HG02571 (cell line): ENCODE data around the gene CMTM3.
"Not testable (repeated sequence)": the region's sequence is repeated elsewhere in the genome, so short reads cannot be mapped to it uniquely, and the experiment has no call there.

Experiments used
- ATAC-seq: cut with Tn5 transposase; IDR thresholded peaks from one replicate; pipeline ENCODE4 v1.9.1; 2021; ENCODE audit warnings: mild to moderate bottlenecking, moderate library complexity; ENCODE audit not compliant: unreplicated experiment

Gene CMTM3

GRCh38 chr16:66658143-66658859 lies 53.8 kb downstream of the CMTM3 start:
- no peak for ATAC-seq

DNA sequence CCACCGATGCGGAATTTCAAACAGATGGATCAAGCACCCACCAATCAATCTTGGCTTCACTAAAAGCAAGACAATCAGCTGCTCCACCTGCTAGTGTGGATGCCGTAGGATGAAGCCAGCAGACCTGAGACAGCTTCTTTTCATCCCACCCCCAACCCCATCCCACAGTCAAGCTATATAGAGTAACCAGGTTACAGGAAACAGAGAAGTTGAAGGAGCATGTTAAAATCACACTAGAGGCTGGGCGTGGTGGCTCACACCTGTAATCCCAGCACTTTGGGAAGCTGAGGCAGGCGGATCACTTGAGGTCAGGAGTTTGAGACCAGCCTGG lies 54.3 kb downstream of the CMTM3 start:
- ATAC-seq: no peak

DNA sequence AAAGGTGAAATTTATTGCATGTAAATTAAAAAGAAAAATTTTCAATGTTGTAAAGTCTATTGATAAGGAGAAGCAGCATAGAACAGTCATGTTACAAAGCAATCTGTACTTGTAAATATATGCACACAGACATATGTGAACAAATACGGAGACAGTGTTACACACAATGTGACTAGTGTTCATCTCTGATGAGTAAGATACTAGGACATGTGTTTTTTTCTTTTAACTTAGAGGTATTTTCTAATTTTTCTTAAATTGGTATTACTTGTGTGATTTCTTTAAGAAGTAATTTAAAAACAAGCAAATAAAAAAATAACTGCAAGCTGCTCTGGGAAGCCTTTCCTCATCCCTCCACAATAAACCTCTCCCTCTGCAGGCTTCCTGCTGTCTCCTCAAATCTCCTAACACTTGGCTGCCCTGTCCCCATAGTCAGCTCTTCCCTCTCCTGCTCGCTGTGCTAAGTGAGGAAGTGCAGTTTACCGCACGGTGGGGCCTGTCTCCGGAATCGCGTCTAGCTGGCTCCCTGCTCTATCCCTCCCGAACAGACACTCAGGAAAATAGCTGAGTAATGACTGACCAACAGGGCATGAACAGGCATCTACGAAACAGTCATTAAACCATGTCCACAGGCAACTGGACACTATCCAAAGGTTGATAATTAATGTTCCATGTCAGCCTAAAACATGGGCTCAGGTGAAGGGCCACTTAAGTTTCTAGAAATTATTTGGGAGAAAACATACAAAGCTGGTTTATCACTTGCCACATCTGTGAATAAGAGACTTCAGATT lies 56.1 kb downstream of the CMTM3 start:
- ATAC-seq: no peak

GRCh38 chr16:66661210-66661560 lies 56.7 kb downstream of the CMTM3 start:
- no peak for ATAC-seq

DNA sequence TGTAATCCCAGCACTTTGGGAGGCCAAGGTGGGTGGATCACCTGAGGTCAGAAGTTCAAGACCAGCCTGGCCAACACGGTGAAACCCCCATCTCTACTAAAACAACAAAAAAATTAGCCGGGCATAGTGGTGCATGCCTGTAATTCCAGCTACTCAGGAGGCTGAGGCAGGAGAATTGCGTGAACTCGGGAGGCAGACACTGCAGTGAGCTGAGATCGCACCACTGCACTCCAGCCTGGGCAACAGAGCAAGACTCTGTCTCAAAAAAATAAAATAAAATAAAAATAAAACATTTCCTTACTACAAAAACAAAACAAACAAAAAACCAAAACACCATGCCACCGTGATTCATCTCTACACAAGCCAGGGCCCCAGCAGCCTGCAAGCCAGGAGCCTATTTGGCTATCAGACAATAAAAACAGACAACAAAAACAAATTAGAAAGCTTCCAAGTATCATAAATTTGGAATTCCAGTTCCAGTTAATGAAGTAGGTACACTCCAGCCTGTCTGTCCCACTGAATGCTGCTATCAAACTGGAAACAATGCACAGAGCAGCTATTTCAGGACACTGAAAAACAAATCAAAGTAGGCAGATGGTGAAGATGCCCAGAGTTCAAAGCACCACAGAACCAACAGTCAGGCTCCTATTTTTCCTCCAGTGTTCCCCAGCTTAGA lies 57.3 kb downstream of the CMTM3 start:
- ATAC-seq: not testable (repeated sequence)

GRCh38 chr16:66662445-66663194 lies 58.1 kb downstream of the CMTM3 start:
- no peak for ATAC-seq
